ENCODE measurements around the gene PMPCA.
A peak's percentile ranks its signal among the peaks of the same experiment; 100 is the strongest.
"Not testable (repeated sequence)": the region's sequence is repeated elsewhere in the genome, so short reads cannot be mapped to it uniquely, and the experiment has no call there.

Gene PMPCA

GRCh38 chr9:136393531-136393930 is 16.9 kb upstream of the PMPCA start:
- no peak for DNase-seq

- no peak for DNase-seq
Observed at GRCh38 chr9:136394312-136395019, 16.0 kb upstream of the PMPCA start.

- DNase-seq = no peak
Observed at GRCh38 chr9:136395020-136395340, 15.5 kb upstream of the PMPCA start.

- DNase-seq = no peak
Observed at GRCh38 chr9:136395345-136396218, 14.9 kb upstream of the PMPCA start.

DNA sequence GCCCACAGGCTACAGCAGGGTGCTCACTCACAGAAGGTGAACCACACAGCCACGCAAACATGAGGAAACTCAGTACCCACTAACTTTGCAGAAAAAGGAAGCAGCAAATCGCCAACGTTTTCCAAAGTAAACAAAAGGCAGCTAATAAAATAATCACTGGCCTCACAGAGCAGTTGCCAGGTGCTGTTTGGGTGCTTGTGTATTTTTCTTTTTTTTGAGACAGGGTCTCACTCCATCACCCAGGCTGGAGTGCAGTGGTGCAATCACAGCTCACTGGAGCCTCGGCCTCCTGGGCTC is 14.3 kb upstream of the PMPCA start:
- no peak for DNase-seq

DNA sequence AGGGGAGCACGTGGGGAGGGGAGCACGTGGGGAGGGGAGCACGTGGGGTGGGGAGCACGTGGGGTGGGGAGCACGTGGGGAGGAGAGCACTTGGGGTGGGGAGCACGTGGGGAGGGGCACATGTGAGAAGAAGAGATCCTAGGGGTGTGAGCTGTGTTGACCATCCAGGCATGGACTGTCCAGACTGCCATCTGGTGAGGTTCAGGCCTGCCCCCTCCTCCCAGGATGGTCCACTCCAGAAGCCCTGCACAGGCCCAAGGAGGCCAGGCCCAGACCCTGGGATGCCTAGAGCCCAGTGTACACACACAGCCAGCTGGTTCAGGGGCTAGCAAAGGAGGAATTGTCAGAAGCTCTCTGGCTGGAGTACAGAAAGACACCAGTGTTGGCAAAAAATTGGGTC is 12.8 kb upstream of the PMPCA start:
- DNase-seq = no peak

GRCh38 chr9:136398286-136398685 is 12.2 kb upstream of the PMPCA start:
- no peak for DNase-seq

DNA sequence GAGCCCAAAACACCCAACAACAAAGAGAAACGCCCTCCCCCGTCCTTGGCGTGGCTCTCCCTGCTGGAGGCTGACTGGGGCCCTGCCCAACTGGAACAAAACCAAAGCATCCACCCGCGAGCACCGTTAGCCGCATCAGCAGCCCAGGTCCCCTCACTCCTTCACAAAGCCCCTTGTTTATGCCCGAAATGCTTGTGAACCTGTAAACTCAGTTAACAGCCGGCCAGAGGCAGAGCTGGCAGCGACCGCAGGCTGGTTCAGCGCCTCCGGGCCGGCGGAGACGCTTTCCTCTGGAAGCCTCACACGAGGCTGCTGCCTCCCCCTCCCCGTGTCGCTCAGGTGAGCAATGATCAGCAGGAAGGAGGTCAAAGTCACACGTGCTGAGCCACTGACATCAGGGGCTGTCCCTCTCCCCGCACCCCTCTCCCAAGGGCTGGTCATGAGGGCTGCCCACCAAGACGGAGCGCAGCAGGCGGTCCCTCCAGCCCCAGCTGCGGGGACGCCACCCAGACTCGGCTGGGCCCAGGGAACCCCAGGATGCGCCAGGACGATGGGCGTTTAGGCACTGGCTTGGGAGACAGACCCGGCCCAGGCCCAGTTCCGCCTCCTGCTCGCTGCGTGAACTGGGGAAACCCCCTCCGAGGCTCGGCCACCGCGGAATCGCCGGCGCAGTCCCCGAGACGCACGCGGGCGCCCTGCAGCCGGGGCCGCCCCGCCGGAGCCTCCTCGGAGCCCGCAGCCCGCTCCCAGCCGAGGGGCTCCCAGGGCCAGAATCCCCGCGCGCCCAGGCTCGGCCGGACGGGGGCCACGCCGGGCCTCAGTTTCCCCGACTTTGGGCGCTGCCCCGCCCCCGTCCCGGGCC is 11.1 kb upstream of the PMPCA start:
- peak in 1 of 56 donors; percentile 24 for DNase-seq

GRCh38 chr9:136400038-136400834 is 10.2 kb upstream of the PMPCA start, which contains the start of gene SNAPC4:
Gene SNAPC4 (minus strand): TSS chr9:136400170. CDS start chr9:136398428, 1,742 bp downstream.
- DNase-seq = peak in 50 of 56 donors; percentile 19 to 87 (median 64)

- DNase-seq = no peak
Observed at GRCh38 chr9:136401173-136401922, 9.1 kb upstream of the PMPCA start.

- DNase-seq = no peak
Observed at GRCh38 chr9:136402067-136402466, 8.4 kb upstream of the PMPCA start.

GRCh38 chr9:136403538-136403914 is 6.9 kb upstream of the PMPCA start:
- DNase-seq = no peak

- DNase-seq = no peak
Observed at GRCh38 chr9:136403915-136404800, 6.3 kb upstream of the PMPCA start.

GRCh38 chr9:136404801-136405136 is 5.7 kb upstream of the PMPCA start:
- no peak for DNase-seq

GRCh38 chr9:136405481-136405880 is 5.0 kb upstream of the PMPCA start:
- DNase-seq = no peak

- not testable (repeated sequence) for DNase-seq
Observed at GRCh38 chr9:136405904-136406303, 4.6 kb upstream of the PMPCA start.

- DNase-seq = not testable (repeated sequence)
Observed at GRCh38 chr9:136407061-136407460, 3.4 kb upstream of the PMPCA start.

GRCh38 chr9:136407911-136408310 is 2.5 kb upstream of the PMPCA start:
- DNase-seq = no peak
